DLD1 (cell line): ENCODE data around the gene GADL1.

Source experiments
- in situ Hi-C: cut with HindIII; loops from 2 replicates; pipeline ENCODE4 v1.10.0; 2017; ENCODE audit warnings: low sequenced_read_pairs

Gene GADL1

GRCh38 chr3:30894521-30895251, at the start of gene GADL1:
TSS of gene GADL1 (minus strand) at chr3:30894661. CDS start at chr3:30894614, 47 bp downstream.
- in situ Hi-C loops: no loop called here

- in situ Hi-C loops: no loop called here
These were observed 49.7 kb upstream of the GADL1 start for GRCh38 chr3:30944124-30944523.

GRCh38 chr3:30943206-30943605, 48.7 kb upstream of the GADL1 start:
- in situ Hi-C loops: no loop called here

- in situ Hi-C loops: no loop called here
These were observed 46.9 kb upstream of the GADL1 start for GRCh38 chr3:30941342-30941741.

- in situ Hi-C loops: no loop called here
These were observed 46.3 kb upstream of the GADL1 start for GRCh38 chr3:30940740-30941139.

GRCh38 chr3:30934208-30934550, 39.7 kb upstream of the GADL1 start:
- in situ Hi-C loops: no loop called here

GRCh38 chr3:30933478-30934207, 39.2 kb upstream of the GADL1 start:
- in situ Hi-C loops: no loop called here

GRCh38 chr3:30932513-30933098, 38.1 kb upstream of the GADL1 start:
- in situ Hi-C loops: no loop called here

GRCh38 chr3:30924763-30925162, 30.3 kb upstream of the GADL1 start:
- in situ Hi-C loops: no loop called here

GRCh38 chr3:30919564-30919963, 25.1 kb upstream of the GADL1 start:
- in situ Hi-C loops: no loop called here

GRCh38 chr3:30918761-30919160, 24.3 kb upstream of the GADL1 start:
- in situ Hi-C loops: no loop called here

- in situ Hi-C loops: no loop called here
These were observed 21.3 kb upstream of the GADL1 start for GRCh38 chr3:30915782-30916181.

- in situ Hi-C loops: no loop called here
These were observed 20.2 kb upstream of the GADL1 start for GRCh38 chr3:30914696-30915095.

GRCh38 chr3:30913176-30913575, 18.7 kb upstream of the GADL1 start:
- in situ Hi-C loops: no loop called here

GRCh38 chr3:30912301-30912700, 17.8 kb upstream of the GADL1 start:
- in situ Hi-C loops: no loop called here

GRCh38 chr3:30908456-30909037, 14.1 kb upstream of the GADL1 start:
- in situ Hi-C loops: no loop called here

GRCh38 chr3:30904996-30905395, 10.5 kb upstream of the GADL1 start:
- in situ Hi-C loops: no loop called here

- in situ Hi-C loops: no loop called here
These were observed 868 bp upstream of the GADL1 start for GRCh38 chr3:30895329-30895728.

GRCh38 chr3:30893678-30894325, 659 bp downstream of the GADL1 start:
- in situ Hi-C loops: no loop called here

- in situ Hi-C loops: no loop called here
These were observed 3.6 kb downstream of the GADL1 start for GRCh38 chr3:30890907-30891306.

GRCh38 chr3:30886888-30887287, 7.6 kb downstream of the GADL1 start:
- in situ Hi-C loops: no loop called here
